GM12878 (cell line): ENCODE data around the gene S100A3. TPM values are rescaled to one million over a fixed set of nuclear protein-coding genes. Genes with fewer than 3 reads are reported as not detected.

Experiments used
- MTA3 ChIP-seq: IDR thresholded peaks from 2 replicates; pipeline ENCODE4 v1.6.1; 2012; ENCODE audit warnings: low read length, inconsistent platforms, borderline replicate concordance
- PRDM15 ChIP-seq: fragments of 450-650 bp; formaldehyde crosslinking; IDR thresholded peaks from 2 replicates; pipeline ENCODE4 v1.4.0; 2020; ENCODE audit warnings: mild to moderate bottlenecking, moderate library complexity
- SREBF2 ChIP-seq: IDR thresholded peaks from 2 replicates; pipeline ENCODE4 v1.6.1; 2012; ENCODE audit warnings: mild to moderate bottlenecking, low read length
- TBL1XR1 ChIP-seq: IDR thresholded peaks from 2 replicates; pipeline ENCODE4 v1.6.1; 2012; ENCODE audit warnings: low read depth, low read length, improper control_type of control experiment
- ZNF24 ChIP-seq: fragments of 450-650 bp; IDR thresholded peaks from 2 replicates; pipeline ENCODE4 v1.6.1; 2017; ENCODE audit warnings: antibody characterized with exemption, mild to moderate bottlenecking
- polyA plus RNA-seq, 11 experiments: library from polyadenylated mRNA; depleted of rRNA in 4 of 11; unstranded in 6 of 11; stranded (reverse) in 5 of 11; fragments of >200 nt; fragmentation: Nextera tagmentation in 4 of 11; fragmentation: Illumina TruSeq in 1 of 11; extraction: Ambion mirVana in 4 of 11; extraction: Trizol in 1 of 11; gene quantifications; 1 replicate in 1 of 11; 2 replicates in 10 of 11; pipeline versions ENCODE4 v1.2.1 to v1.2.3, GENCODE V29; 2011 to 2016; ENCODE audit warnings: inconsistent platforms in 2 of 11, missing spikeins in 2 of 11, low read depth in 1 of 11
- total RNA-seq, 4 experiments: library from RNA; depleted of rRNA in 3 of 4; stranded (reverse); fragments of >200 nt in 3 of 4; fragmentation: Illumina TruSeq in 1 of 4; extraction: Trizol in 1 of 4; gene quantifications; 2 replicates each; pipeline versions ENCODE4 v1.2.1 to v1.2.3, GENCODE V29; 2013 to 2021
- TF ChIP-seq, protein P1 (sequence below): fragments of 450-650 bp; formaldehyde crosslinking; IDR thresholded peaks from 2 replicates; pipeline ENCODE4 v1.5.0; 2022; ENCODE audit warnings: mild to moderate bottlenecking, missing genetic modification characterization
- TF ChIP-seq, protein P2 (sequence below): fragments of 450-650 bp; IDR thresholded peaks from 2 replicates; pipeline ENCODE4 v1.6.1; 2018; ENCODE audit warnings: borderline replicate concordance, mild to moderate bottlenecking; ENCODE audit not compliant: partially characterized antibody

S100A3 gene
- total and polyA plus RNA-seq, 10 of the 15 experiments (the other 5 are each of a cell fraction or from before 2014, with no cell fraction given): 0.32 to 0.45 TPM; not detected in 8

DNA sequence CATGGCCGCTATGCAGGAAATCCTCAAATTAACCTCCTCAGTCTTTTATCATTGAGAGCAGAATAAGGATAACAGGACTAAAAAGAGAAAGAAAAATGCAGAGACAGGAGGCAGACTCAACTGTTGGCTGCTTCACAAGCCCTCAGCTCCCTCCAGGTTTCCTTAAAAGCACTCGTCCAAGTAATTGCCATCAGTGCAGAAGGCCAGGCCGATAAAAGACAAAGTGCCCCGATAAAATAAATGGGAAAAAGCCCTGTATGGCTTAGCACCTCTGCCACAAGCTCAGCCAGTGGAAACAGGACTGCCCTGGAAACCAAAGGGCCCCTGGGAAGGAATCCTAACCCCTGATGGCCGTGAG, 21.4 kb downstream of the S100A3 start (continued):
- TF ChIP-seq, protein P1, sequence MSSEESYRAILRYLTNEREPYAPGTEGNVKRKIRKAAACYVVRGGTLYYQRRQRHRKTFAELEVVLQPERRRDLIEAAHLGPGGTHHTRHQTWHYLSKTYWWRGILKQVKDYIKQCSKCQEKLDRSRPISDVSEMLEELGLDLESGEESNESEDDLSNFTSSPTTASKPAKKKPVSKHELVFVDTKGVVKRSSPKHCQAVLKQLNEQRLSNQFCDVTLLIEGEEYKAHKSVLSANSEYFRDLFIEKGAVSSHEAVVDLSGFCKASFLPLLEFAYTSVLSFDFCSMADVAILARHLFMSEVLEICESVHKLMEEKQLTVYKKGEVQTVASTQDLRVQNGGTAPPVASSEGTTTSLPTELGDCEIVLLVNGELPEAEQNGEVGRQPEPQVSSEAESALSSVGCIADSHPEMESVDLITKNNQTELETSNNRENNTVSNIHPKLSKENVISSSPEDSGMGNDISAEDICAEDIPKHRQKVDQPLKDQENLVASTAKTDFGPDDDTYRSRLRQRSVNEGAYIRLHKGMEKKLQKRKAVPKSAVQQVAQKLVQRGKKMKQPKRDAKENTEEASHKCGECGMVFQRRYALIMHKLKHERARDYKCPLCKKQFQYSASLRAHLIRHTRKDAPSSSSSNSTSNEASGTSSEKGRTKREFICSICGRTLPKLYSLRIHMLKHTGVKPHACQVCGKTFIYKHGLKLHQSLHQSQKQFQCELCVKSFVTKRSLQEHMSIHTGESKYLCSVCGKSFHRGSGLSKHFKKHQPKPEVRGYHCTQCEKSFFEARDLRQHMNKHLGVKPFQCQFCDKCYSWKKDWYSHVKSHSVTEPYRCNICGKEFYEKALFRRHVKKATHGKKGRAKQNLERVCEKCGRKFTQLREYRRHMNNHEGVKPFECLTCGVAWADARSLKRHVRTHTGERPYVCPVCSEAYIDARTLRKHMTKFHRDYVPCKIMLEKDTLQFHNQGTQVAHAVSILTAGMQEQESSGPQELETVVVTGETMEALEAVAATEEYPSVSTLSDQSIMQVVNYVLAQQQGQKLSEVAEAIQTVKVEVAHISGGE (CRISPR knock-in tag): no peak
- TF ChIP-seq, protein P2, sequence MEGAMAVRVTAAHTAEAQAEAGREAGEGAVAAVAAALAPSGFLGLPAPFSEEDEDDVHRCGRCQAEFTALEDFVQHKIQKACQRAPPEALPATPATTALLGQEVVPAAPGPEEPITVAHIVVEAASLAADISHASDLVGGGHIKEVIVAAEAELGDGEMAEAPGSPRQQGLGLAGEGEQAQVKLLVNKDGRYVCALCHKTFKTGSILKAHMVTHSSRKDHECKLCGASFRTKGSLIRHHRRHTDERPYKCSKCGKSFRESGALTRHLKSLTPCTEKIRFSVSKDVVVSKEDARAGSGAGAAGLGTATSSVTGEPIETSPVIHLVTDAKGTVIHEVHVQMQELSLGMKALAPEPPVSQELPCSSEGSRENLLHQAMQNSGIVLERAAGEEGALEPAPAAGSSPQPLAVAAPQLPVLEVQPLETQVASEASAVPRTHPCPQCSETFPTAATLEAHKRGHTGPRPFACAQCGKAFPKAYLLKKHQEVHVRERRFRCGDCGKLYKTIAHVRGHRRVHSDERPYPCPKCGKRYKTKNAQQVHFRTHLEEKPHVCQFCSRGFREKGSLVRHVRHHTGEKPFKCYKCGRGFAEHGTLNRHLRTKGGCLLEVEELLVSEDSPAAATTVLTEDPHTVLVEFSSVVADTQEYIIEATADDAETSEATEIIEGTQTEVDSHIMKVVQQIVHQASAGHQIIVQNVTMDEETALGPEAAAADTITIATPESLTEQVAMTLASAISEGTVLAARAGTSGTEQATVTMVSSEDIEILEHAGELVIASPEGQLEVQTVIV: no peak
- TF ChIP-seq MTA3 (no peak), PRDM15 (CRISPR knock-in tag) (no peak), TBL1XR1 (no peak), ZNF24 (no peak), SREBF2 (no peak)
